ENCODE results near the gene OR52K1. TPM values are rescaled to one million over a fixed set of nuclear protein-coding genes. Genes with fewer than 3 reads are reported as not detected.

Gene OR52K1
- total RNA-seq, 2 experiments from 2014 or later, result not detected

- Histone ChIP-seq H3K4me3 (ENCODE audit: low read length) (no peak overlapping the region), H3K27me3 (ENCODE audit: control insufficient read depth in 1 of 2, insufficient read depth in 2 of 2, low read length in 2 of 2) (no peaks in the 10 kb centered on the region), H3K36me3 (ENCODE audit: insufficient read depth, low read length) (no peaks in the 10 kb centered on the region), H3K27ac (ENCODE audit: low read depth in 1 of 2, low read length in 2 of 2) (no peak overlapping the region), H3K9me3 (ENCODE audit: control insufficient read depth in 1 of 2, insufficient read depth in 1 of 2, low read length in 2 of 2) (peaks cover 3 to 6% of the 10 kb centered on the region in 2 experiments), H3K4me1 (ENCODE audit: insufficient read depth, low read length) (no peaks in the 10 kb centered on the region)
- no peaks in the 10 kb centered on the region for H3K36me3 Mint-ChIP-seq (ENCODE audit: low read depth)
- no peak for DNase-seq
- peaks cover 5% of the 10 kb centered on the region for H3K9me3 Mint-ChIP-seq
- intact Hi-C loops (cut with DNase I, micrococcal nuclease), result no loop called here
- no peak for ATAC-seq (ENCODE audit: poor library complexity)
- ChIA-PET POLR2A (no interaction called here), CTCF (no interaction called here)
- H3K4me3 Mint-ChIP-seq, result no peak overlapping the region
- H3K4me1 Mint-ChIP-seq (ENCODE audit: low read depth), result no peaks in the 10 kb centered on the region
- no peak for TF ChIP-seq CTCF (IDR thresholded peaks at IDR 0.05)
- H3K27me3 Mint-ChIP-seq, result peaks cover 11% of the 10 kb centered on the region
- H3K27ac Mint-ChIP-seq, result no peak overlapping the region
Measured at GRCh38 chr11:4465407-4465806, 17.0 kb upstream of the OR52K1 start.

GRCh38 chr11:4466131-4466870, 16.1 kb upstream of the OR52K1 start:
- ChIA-PET CTCF (no interaction called here), POLR2A (no interaction called here)
- DNase-seq (no peak), ATAC-seq (ENCODE audit: poor library complexity) (no peak)
- Mint-ChIP-seq H3K4me3 (no peak overlapping the region), H3K36me3 (ENCODE audit: low read depth) (no peaks in the 10 kb centered on the region), H3K27ac (no peak overlapping the region), H3K9me3 (peaks cover 5% of the 10 kb centered on the region), H3K27me3 (peaks cover 13% of the 10 kb centered on the region), H3K4me1 (ENCODE audit: low read depth) (no peaks in the 10 kb centered on the region)
- Histone ChIP-seq H3K4me3 (ENCODE audit: low read length) (no peak overlapping the region), H3K36me3 (ENCODE audit: insufficient read depth, low read length) (no peaks in the 10 kb centered on the region), H3K4me1 (ENCODE audit: insufficient read depth, low read length) (no peaks in the 10 kb centered on the region), H3K27ac (ENCODE audit: low read depth in 1 of 2, low read length in 2 of 2) (no peak overlapping the region), H3K27me3 (ENCODE audit: control insufficient read depth in 1 of 2, insufficient read depth in 2 of 2, low read length in 2 of 2) (no peaks in the 10 kb centered on the region), H3K9me3 (ENCODE audit: control insufficient read depth in 1 of 2, insufficient read depth in 1 of 2, low read length in 2 of 2) (peaks cover 3 to 6% of the 10 kb centered on the region in 2 experiments)
- intact Hi-C loops (cut with DNase I, micrococcal nuclease), result no loop called here
- no peak for TF ChIP-seq CTCF (IDR thresholded peaks at IDR 0.05)

GRCh38 chr11:4466871-4467442, 15.5 kb upstream of the OR52K1 start:
- Mint-ChIP-seq H3K27me3 (peaks cover 10% of the 10 kb centered on the region), H3K36me3 (ENCODE audit: low read depth) (no peaks in the 10 kb centered on the region), H3K27ac (no peak overlapping the region), H3K4me1 (ENCODE audit: low read depth) (no peaks in the 10 kb centered on the region), H3K4me3 (no peak overlapping the region), H3K9me3 (peaks cover 3% of the 10 kb centered on the region)
- no peak for TF ChIP-seq CTCF (IDR thresholded peaks at IDR 0.05)
- no peak overlapping the region for H3K27ac ChIP-seq (ENCODE audit: low read depth in 1 of 2, low read length in 2 of 2)
- H3K4me3 ChIP-seq (ENCODE audit: low read length), result no peak overlapping the region
- H3K9me3 ChIP-seq (ENCODE audit: control insufficient read depth in 1 of 2, insufficient read depth in 1 of 2, low read length in 2 of 2), result peaks cover 3 to 6% of the 10 kb centered on the region in 2 experiments
- DNase-seq, result no peak
- CTCF ChIA-PET, result no interaction called here
- H3K27me3 ChIP-seq (ENCODE audit: control insufficient read depth in 1 of 2, insufficient read depth in 2 of 2, low read length in 2 of 2), result no peaks in the 10 kb centered on the region
- POLR2A ChIA-PET, result no interaction called here
- intact Hi-C loops (cut with DNase I, micrococcal nuclease), result no loop called here
- ATAC-seq (ENCODE audit: poor library complexity), result no peak
- no peaks in the 10 kb centered on the region for H3K4me1 ChIP-seq (ENCODE audit: insufficient read depth, low read length)
- H3K36me3 ChIP-seq (ENCODE audit: insufficient read depth, low read length), result no peaks in the 10 kb centered on the region
